ENCODE data around the gene SPTB.
A peak's percentile ranks its signal among the peaks of the same experiment; 100 is the strongest.

SPTB gene

DNA sequence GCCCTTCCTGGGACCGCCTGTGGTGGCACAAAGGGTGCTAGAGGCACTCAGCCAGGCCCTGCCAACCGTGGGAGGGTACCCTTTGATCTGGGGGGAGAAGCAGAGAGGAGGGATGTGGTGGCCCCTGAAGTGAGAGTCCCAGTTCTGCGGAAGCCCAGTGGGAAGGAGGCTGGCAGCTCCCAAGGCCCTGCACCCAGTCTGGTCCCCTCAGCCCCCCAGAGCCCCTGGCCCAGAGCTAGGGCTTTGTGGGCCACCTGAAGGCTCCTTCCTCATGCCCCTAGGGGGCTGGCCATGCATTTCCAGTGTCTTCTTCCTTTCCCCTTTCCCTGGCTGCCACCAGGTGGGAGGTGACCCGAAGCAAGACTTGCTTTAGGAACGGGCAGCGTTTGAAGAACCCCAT, 131.2 kb downstream of the SPTB start:
- DNase-seq (ENCODE audit: low read depth) = no peak
- no peak overlapping the region for H3K4me3 ChIP-seq (ENCODE audit: low read depth, low read length)
- no peak for TF ChIP-seq CTCF (conservative IDR thresholded peaks at IDR 0.05; ENCODE audit: low read depth, low read length)

DNA sequence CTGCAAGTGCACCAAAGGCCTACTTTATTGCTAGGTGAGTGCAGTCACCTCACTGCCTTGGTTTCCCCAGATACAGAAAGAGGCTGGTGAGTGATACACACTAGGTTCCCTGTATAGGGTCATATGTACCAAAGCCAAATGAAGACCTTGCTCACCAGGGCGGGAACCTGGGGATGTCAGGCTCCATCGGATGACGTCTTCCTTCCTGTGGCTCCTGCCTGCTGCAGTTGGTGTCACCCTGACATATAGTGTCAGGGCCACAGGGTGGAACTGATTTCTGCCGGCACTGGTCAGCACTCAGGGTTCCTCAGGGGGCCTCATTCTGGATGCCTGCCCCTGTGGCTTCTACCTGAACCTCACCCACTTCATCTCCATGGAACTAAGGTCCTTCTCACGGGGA, 132.4 kb downstream of the SPTB start:
- DNase-seq (ENCODE audit: low read depth) = no peak
- no peak for TF ChIP-seq CTCF (conservative IDR thresholded peaks at IDR 0.05; ENCODE audit: low read depth, low read length)

DNA sequence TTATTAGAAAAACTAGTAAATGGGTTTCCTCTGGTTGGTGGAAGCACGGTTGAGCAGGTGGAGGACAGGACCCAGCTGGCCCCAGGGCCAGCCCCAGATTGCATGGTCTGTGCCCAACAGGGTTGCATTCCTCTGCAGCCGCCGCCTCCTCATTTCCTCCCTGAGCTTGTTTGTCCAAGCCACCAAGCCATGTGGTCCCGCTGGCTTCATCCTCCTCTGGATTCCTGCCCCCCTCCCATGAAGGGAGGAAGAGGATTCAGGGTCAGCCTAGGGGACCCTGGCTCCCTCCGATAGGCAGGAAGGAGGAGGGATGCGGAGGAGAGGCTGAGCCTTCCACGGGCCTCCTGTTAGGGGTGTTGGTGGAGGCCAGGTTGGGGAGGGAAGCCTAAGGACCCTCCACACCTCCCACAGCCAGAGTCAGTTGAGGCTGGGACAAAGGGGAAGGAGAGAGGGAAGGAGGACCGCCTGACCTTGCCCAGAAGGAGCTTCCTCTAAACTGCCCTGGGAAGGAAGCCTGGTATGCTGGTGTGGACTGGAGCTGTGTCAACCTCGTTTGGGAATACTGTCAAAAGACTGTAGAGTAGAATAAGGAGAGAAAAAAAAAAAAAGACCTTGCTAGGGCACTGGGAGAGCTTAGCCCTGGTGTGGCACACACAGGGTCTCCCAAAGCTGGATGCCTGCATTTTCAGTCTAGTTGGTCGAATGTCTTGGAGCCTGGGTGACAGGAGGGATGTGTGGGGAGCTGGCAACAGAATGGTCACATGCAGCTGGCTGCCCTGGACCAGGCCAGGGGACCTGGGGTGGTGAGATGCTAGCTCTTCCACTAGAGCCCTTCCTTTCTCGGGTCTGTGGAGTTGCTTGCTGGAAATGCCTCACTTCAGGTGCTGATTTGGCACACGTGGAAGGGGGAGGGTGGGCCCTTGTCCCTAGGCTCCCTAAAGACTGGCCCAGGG, 133.1 kb downstream of the SPTB start:
- DNase-seq (ENCODE audit: low read depth) = peak; percentile 33
- no peak for TF ChIP-seq CTCF (conservative IDR thresholded peaks at IDR 0.05; ENCODE audit: low read depth, low read length)
- no peak overlapping the region for H3K4me3 ChIP-seq (ENCODE audit: low read depth, low read length)

More for the DNA sequence above, 132.4 kb downstream of the SPTB start:
- no peak overlapping the region for H3K4me3 ChIP-seq (ENCODE audit: low read depth, low read length)

GRCh38 chr14:64745511-64746091, 134.1 kb downstream of the SPTB start:
- no peak overlapping the region for H3K4me3 ChIP-seq (ENCODE audit: low read depth, low read length)
- DNase-seq (ENCODE audit: low read depth) = peak; percentile 72
- TF ChIP-seq CTCF (conservative IDR thresholded peaks at IDR 0.05; ENCODE audit: low read depth, low read length) = peak; percentile 61

GRCh38 chr14:64743061-64743460, 136.6 kb downstream of the SPTB start:
- no peak for DNase-seq (ENCODE audit: low read depth)
- no peak overlapping the region for H3K4me3 ChIP-seq (ENCODE audit: low read depth, low read length)
- no peak for TF ChIP-seq CTCF (conservative IDR thresholded peaks at IDR 0.05; ENCODE audit: low read depth, low read length)

DNA sequence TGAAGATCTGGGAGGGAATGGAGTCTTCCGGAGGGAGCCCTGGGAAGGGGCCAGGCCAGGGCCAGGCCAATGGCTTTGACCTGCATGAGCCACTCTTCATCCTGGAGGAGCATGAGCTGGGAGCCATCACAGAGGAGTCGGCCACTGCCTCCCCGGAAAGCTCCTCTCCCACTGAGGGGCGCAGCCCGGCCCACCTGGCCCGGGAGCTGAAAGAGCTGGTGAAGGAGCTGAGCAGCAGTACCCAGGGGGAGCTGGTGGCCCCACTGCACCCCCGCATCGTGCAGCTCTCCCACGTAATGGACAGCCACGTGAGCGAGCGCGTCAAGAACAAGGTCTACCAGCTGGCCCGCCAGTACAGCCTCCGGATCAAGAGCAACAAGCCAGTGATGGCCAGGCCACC, 137.7 kb downstream of the SPTB start:
- no peak for TF ChIP-seq CTCF (conservative IDR thresholded peaks at IDR 0.05; ENCODE audit: low read depth, low read length)
- H3K4me3 ChIP-seq (ENCODE audit: low read depth, low read length) = no peak overlapping the region

More for the DNA sequence above, 137.7 kb downstream of the SPTB start:
- DNase-seq (ENCODE audit: low read depth) = no peak

All from choroid plexus epithelial cell (primary cell).